Upper lobe of left lung (tissue), 6 donors: ENCODE measurements around the gene NPC2. TPM values are rescaled to one million over a fixed set of nuclear protein-coding genes. Genes with fewer than 3 reads are reported as not detected.
"Not testable (repeated sequence)": the region's sequence is repeated elsewhere in the genome, so short reads cannot be mapped to it uniquely, and the experiment has no call there.

ENCODE experiments used
- ATAC-seq, 2 donors: fragments of 200-7000 bp; cut with Tn5 transposase; one replicate each; pipeline ENCODE4 v1.9.1; 2022; ENCODE audit warnings: mild to moderate bottlenecking in 2 of 2, moderate library complexity in 2 of 2; ENCODE audit not compliant: low FRiP score in 2 of 2
- DNase-seq, 2 donors: peaks; one replicate each; pipeline ENCODE4 v3.0.0-alpha.2; 2019 to 2020
- H3K27ac ChIP-seq, 4 donors: fragments of 200-600 bp; sonication (generic); one replicate each; pipeline ENCODE4 v1.5.1; 2016 to 2019
- H3K27me3 ChIP-seq, 4 donors: fragments of 200-600 bp; sonication (generic); one replicate each; pipeline ENCODE4 v1.5.1; 2017 to 2019
- H3K36me3 ChIP-seq, 4 donors: fragments of 200-600 bp; sonication (generic); one replicate each; pipeline ENCODE4 v1.5.1; 2016 to 2019
- H3K4me1 ChIP-seq, 4 donors: fragments of 200-600 bp; sonication (generic); one replicate each; pipeline ENCODE4 v1.5.1; 2018 to 2019
- H3K4me3 ChIP-seq, 4 donors: fragments of 200-600 bp; sonication (generic); one replicate each; pipeline ENCODE4 v1.5.1; 2017 to 2019; ENCODE audit warnings: mild to moderate bottlenecking in 2 of 4, moderate library complexity in 1 of 4
- H3K9me3 ChIP-seq, 4 donors: fragments of 200-600 bp; sonication (generic); one replicate each; pipeline ENCODE4 v1.5.1; 2018 to 2019
- EP300 ChIP-seq, 4 donors: sonication (generic); formaldehyde crosslinking; IDR thresholded peaks; one replicate each; pipeline ENCODE4 v1.5.1; 2017; ENCODE audit warnings: antibody characterized with exemption in 4 of 4, control low read depth in 2 of 4
- POLR2A ChIP-seq, 4 donors: fragments of 450-650 bp; IDR thresholded peaks; one replicate each; pipeline ENCODE4 v1.5.1; 2016 to 2017; ENCODE audit warnings: antibody characterized with exemption in 4 of 4, mild to moderate bottlenecking in 2 of 4
- POLR2AphosphoS5 ChIP-seq, 2 donors: sonication (generic); formaldehyde crosslinking; IDR thresholded peaks; one replicate each; pipeline ENCODE4 v1.5.1; 2017; ENCODE audit warnings: antibody characterized with exemption in 2 of 2
- WGBS, 2 donors: methylation state at CpG; one replicate each; pipeline ENCODE4 v1.1.5; 2017 to 2018; 5-methylcytosine and 5-hydroxymethylcytosine counted together
- total RNA-seq, 6 donors: library from RNA; depleted of rRNA in 4 of 6; stranded (reverse); fragments of >200 nt in 4 of 6; gene quantifications; one replicate each; pipeline versions ENCODE4 v1.1.0 to v1.2.1, GENCODE V29; 2016 to 2021
- TF ChIP-seq, protein P1 (sequence below), 6 experiments: fragments of 450-650 bp in 4 of 6; fragments of 200-600 bp in 2 of 6; sonication (generic) in 2 of 6; IDR thresholded peaks; one replicate each; pipeline ENCODE4 v1.5.1; 2016 to 2019; ENCODE audit warnings: antibody characterized with exemption in 6 of 6
- donor health status: DM: no; HTN: no; CAD: no; lungs with moderate emphysema.
- donor health status: DM: no; HTN: yes; CAD: no; lungs with severe emphysema.

The NPC2 gene
- total RNA-seq, 6 donors from 2014 or later: 351 to 1,281 (median 524) TPM

- no peak for DNase-seq
- no peaks in the 10 kb centered on the region for H3K4me1 ChIP-seq
- TF ChIP-seq, protein P1, sequence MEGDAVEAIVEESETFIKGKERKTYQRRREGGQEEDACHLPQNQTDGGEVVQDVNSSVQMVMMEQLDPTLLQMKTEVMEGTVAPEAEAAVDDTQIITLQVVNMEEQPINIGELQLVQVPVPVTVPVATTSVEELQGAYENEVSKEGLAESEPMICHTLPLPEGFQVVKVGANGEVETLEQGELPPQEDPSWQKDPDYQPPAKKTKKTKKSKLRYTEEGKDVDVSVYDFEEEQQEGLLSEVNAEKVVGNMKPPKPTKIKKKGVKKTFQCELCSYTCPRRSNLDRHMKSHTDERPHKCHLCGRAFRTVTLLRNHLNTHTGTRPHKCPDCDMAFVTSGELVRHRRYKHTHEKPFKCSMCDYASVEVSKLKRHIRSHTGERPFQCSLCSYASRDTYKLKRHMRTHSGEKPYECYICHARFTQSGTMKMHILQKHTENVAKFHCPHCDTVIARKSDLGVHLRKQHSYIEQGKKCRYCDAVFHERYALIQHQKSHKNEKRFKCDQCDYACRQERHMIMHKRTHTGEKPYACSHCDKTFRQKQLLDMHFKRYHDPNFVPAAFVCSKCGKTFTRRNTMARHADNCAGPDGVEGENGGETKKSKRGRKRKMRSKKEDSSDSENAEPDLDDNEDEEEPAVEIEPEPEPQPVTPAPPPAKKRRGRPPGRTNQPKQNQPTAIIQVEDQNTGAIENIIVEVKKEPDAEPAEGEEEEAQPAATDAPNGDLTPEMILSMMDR (IDR thresholded peaks at IDR 0.05): no peak
- TF ChIP-seq EP300 (IDR thresholded peaks at IDR 0.05) (no peak), POLR2A (IDR thresholded peaks at IDR 0.05) (no peak), POLR2AphosphoS5 (IDR thresholded peaks at IDR 0.05) (no peak)
- no peaks in the 10 kb centered on the region for H3K27me3 ChIP-seq
- no peaks in the 10 kb centered on the region for H3K36me3 ChIP-seq
- no peak overlapping the region for H3K27ac ChIP-seq
- no peak overlapping the region for H3K4me3 ChIP-seq
- ATAC-seq: no peak
- no peaks in the 10 kb centered on the region for H3K9me3 ChIP-seq
- 80 to 90% methylated on average over 17 of the region's 17 CpGs for WGBS, 2 donors
These were observed 36.2 kb downstream of the NPC2 start for GRCh38 chr14:74456684-74457564.

DNA sequence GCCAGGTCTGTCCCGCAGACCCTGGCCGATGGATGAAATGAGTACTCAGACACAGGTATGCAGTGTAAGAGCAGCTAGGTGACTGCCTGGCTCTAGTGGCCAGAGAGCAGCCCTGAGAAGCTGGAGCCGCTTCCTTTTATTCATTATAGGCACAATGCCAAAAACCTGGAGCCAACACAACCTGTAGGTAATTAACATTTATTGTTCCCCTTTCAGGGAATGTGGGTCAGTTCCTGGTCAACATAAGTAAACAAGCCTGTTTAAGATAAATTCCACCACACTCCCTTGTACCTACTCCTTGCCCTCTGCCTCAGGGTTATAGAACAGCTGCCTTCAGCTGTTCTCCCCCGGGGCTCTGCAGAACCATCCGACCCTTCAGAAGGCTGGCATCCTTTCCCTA is 38.7 kb downstream of the NPC2 start:
- 82 to 85% methylated on average over 5 of the region's 5 CpGs for WGBS, 2 donors
- not testable (repeated sequence) for H3K36me3 ChIP-seq, DNase-seq, H3K9me3 ChIP-seq, H3K27me3 ChIP-seq, H3K4me3 ChIP-seq, ATAC-seq, H3K4me1 ChIP-seq, H3K27ac ChIP-seq

GRCh38 chr14:74444866-74445265 is 48.2 kb downstream of the NPC2 start:
- DNase-seq: no peak
- no peak for ATAC-seq
- H3K27me3 ChIP-seq: no peaks in the 10 kb centered on the region
- H3K9me3 ChIP-seq: no peaks in the 10 kb centered on the region
- H3K4me1 ChIP-seq: no peaks in the 10 kb centered on the region
- TF ChIP-seq, protein P1 (IDR thresholded peaks at IDR 0.05): no peak
- no peak for TF ChIP-seq POLR2AphosphoS5 (IDR thresholded peaks at IDR 0.05)
- no peak overlapping the region for H3K4me3 ChIP-seq
- WGBS, 2 donors: 50 to 51% methylated on average over 3 of the region's 3 CpGs
- no peak overlapping the region for H3K27ac ChIP-seq
- H3K36me3 ChIP-seq: no peaks in the 10 kb centered on the region

- H3K4me3 ChIP-seq: no peak overlapping the region
- ATAC-seq (no peak), DNase-seq (no peak)
- no peaks in the 10 kb centered on the region for H3K36me3 ChIP-seq
- no peaks in the 10 kb centered on the region for H3K4me1 ChIP-seq
- no peaks in the 10 kb centered on the region for H3K27me3 ChIP-seq
- no peaks in the 10 kb centered on the region for H3K9me3 ChIP-seq
- TF ChIP-seq, protein P1 (IDR thresholded peaks at IDR 0.05): no peak
- TF ChIP-seq POLR2A (IDR thresholded peaks at IDR 0.05) (no peak), POLR2AphosphoS5 (IDR thresholded peaks at IDR 0.05) (no peak), EP300 (IDR thresholded peaks at IDR 0.05) (no peak)
- H3K27ac ChIP-seq: no peak overlapping the region
These were observed 50.3 kb downstream of the NPC2 start for GRCh38 chr14:74442757-74443156.

GRCh38 chr14:74441113-74441512 is 52.0 kb downstream of the NPC2 start:
- 83 to 93% methylated on average over 3 of the region's 3 CpGs for WGBS, 2 donors
- Histone ChIP-seq H3K4me1 (no peaks in the 10 kb centered on the region), H3K4me3 (no peak overlapping the region), H3K36me3 (no peaks in the 10 kb centered on the region), H3K27ac (no peak overlapping the region), H3K9me3 (no peaks in the 10 kb centered on the region), H3K27me3 (no peaks in the 10 kb centered on the region)
- TF ChIP-seq POLR2A (IDR thresholded peaks at IDR 0.05) (no peak), POLR2AphosphoS5 (IDR thresholded peaks at IDR 0.05) (no peak), EP300 (IDR thresholded peaks at IDR 0.05) (no peak)
- TF ChIP-seq, protein P1 (IDR thresholded peaks at IDR 0.05): no peak
- DNase-seq (no peak), ATAC-seq (no peak)
